ENCODE data around the gene DNAH17.

Gene DNAH17

GRCh38 chr17:78538033-78538776 lies 39.0 kb downstream of the DNAH17 start:
- DNase-seq: no peak

GRCh38 chr17:78537217-78537860 lies 39.9 kb downstream of the DNAH17 start:
- DNase-seq: no peak

- DNase-seq: no peak
Measured at GRCh38 chr17:78535273-78536197, 41.7 kb downstream of the DNAH17 start.

- DNase-seq: no peak
Measured at GRCh38 chr17:78534492-78535272, 42.5 kb downstream of the DNAH17 start.

GRCh38 chr17:78532922-78533640 lies 44.1 kb downstream of the DNAH17 start:
- DNase-seq: no peak

GRCh38 chr17:78532311-78532710 lies 44.9 kb downstream of the DNAH17 start:
- DNase-seq: no peak

- no peak for DNase-seq
Measured at GRCh38 chr17:78530675-78531074, 46.5 kb downstream of the DNAH17 start.

GRCh38 chr17:78529871-78530670 lies 47.1 kb downstream of the DNAH17 start:
- DNase-seq: no peak

- DNase-seq: no peak
Measured at GRCh38 chr17:78529251-78529650, 47.9 kb downstream of the DNAH17 start.

- DNase-seq: no peak
Measured at GRCh38 chr17:78528541-78528940, 48.7 kb downstream of the DNAH17 start.

GRCh38 chr17:78527345-78527744 lies 49.9 kb downstream of the DNAH17 start:
- DNase-seq: no peak

- no peak for DNase-seq
Measured at GRCh38 chr17:78526231-78527025, 50.8 kb downstream of the DNAH17 start.

GRCh38 chr17:78525511-78526160 lies 51.6 kb downstream of the DNAH17 start:
- DNase-seq: no peak

- DNase-seq: no peak
Measured at GRCh38 chr17:78524870-78525510, 52.2 kb downstream of the DNAH17 start.

GRCh38 chr17:78523934-78524655 lies 53.1 kb downstream of the DNAH17 start:
- DNase-seq: no peak

GRCh38 chr17:78522031-78522809 lies 55.0 kb downstream of the DNAH17 start:
- no peak for DNase-seq

GRCh38 chr17:78517421-78517820 lies 59.8 kb downstream of the DNAH17 start:
- DNase-seq: no peak

- DNase-seq: no peak
Measured at GRCh38 chr17:78515480-78515879, 61.7 kb downstream of the DNAH17 start.

Data from MV-4-11 (cell line).